A549 (cell line): ENCODE measurements around the gene MATN3. TPM values are rescaled to one million over a fixed set of nuclear protein-coding genes. Genes with fewer than 3 reads are reported as not detected.
"Not testable (repeated sequence)": the region's sequence is repeated elsewhere in the genome, so short reads cannot be mapped to it uniquely, and the experiment has no call there.

ENCODE experiments used
- ATAC-seq, 2 experiments: fragments of 200-7000 bp in 1 of 2; fragments of >200 bp in 1 of 2; cut with Nextera tagmentation in 1 of 2; cut with Tn5 transposase in 1 of 2; 3 replicates each; pipeline versions ENCODE4 v1.8.0 to v1.9.1; 2018 to 2020; ENCODE audit warnings: mild to moderate bottlenecking in 1 of 2, moderate library complexity in 1 of 2
- CTCF ChIA-PET: fragments of 300-600 bp; sonication (Branson Sonifier 250); formaldehyde crosslinking; extraction: SDS; loops from one replicate; lab custom pipeline; 2021; ENCODE audit warnings: antibody characterized with exemption, inconsistent platforms; lab: Yijun Ruan, JAX
- POLR2A ChIA-PET: fragments of 350-600 bp; formaldehyde crosslinking; extraction: SDS; loops from one replicate; lab custom pipeline; 2021; ENCODE audit warnings: antibody characterized with exemption, inconsistent platforms; lab: Yijun Ruan, JAX
- DNase-seq, 2 experiments: peaks; one replicate each; pipeline versions ENCODE4 v3.0.0 to v3.0.0-alpha.2; 2011 to 2016; ENCODE audit warnings: low read depth in 1 of 2, low spot score in 1 of 2
- FAIRE-seq: peaks from 2 replicates; lab custom pipeline; 2011; peaks lifted over from hg19 to GRCh38; lab: Jason Lieb, UNC
- H3K27ac ChIP-seq, 2 experiments: fragments of >200 bp; sonication (Bioruptor Twin); formaldehyde crosslinking; 3 replicates each; pipeline ENCODE4 v1.5.1; 2016 to 2017
- H3K4me1 ChIP-seq: fragments of >200 bp; sonication (Bioruptor Twin); formaldehyde crosslinking; 3 replicates; pipeline ENCODE4 v1.6.1; 2016
- H3K4me2 ChIP-seq: fragments of >200 bp; sonication (Bioruptor Twin); formaldehyde crosslinking; 3 replicates; pipeline ENCODE4 v1.6.1; 2016
- H3K4me3 ChIP-seq: fragments of >200 bp; sonication (Bioruptor Twin); formaldehyde crosslinking; 3 replicates; pipeline ENCODE4 v1.5.1; 2016
- H3K9me3 ChIP-seq: fragments of >200 bp; sonication (Bioruptor Twin); formaldehyde crosslinking; 3 replicates; pipeline ENCODE4 v1.6.1; 2016
- CBX2 ChIP-seq: fragments of 200-600 bp; sonication (generic); IDR thresholded peaks from 2 replicates; pipeline ENCODE4 v1.6.1; 2016; ENCODE audit warnings: low read depth, mild to moderate bottlenecking, borderline replicate concordance
- FOSL2 ChIP-seq, 2 experiments: fragments of 450-650 bp in 1 of 2; fragments of >200 bp in 1 of 2; sonication (Bioruptor Twin) in 1 of 2; formaldehyde crosslinking; IDR thresholded peaks; 2 replicates each; pipeline versions ENCODE4 v1.5.0 to v1.6.1; 2016 to 2020; ENCODE audit warnings: mild to moderate bottlenecking in 1 of 2, moderate library complexity in 1 of 2
- GATA3 ChIP-seq: IDR thresholded peaks from 2 replicates; pipeline ENCODE4 v1.6.1; 2012; ENCODE audit warnings: borderline replicate concordance
- HES2 ChIP-seq: fragments of >200 bp; sonication (Bioruptor Twin); formaldehyde crosslinking; IDR thresholded peaks from 2 replicates; pipeline ENCODE4 v1.6.1; 2016
- KDM1A ChIP-seq: fragments of 200-600 bp; sonication (generic); IDR thresholded peaks from 2 replicates; pipeline ENCODE4 v1.6.1; 2016; ENCODE audit warnings: low read depth, mild to moderate bottlenecking
- MAX ChIP-seq: IDR thresholded peaks from 2 replicates; pipeline ENCODE4 v1.6.1; 2012
- MAZ ChIP-seq: fragments of 150-350 bp; IDR thresholded peaks from 2 replicates; pipeline ENCODE4 v1.6.1; 2014; ENCODE audit warnings: antibody characterized with exemption, low read depth, low read length, borderline replicate concordance
- MYC ChIP-seq: IDR thresholded peaks from 2 replicates; pipeline ENCODE4 v1.6.1; 2012; ENCODE audit warnings: mild to moderate bottlenecking, inconsistent platforms, low read length, improper control_type of control experiment, borderline replicate concordance
- NPAS2 ChIP-seq: fragments of 250-450 bp; sonication (Bioruptor Pico); IDR thresholded peaks from 2 replicates; pipeline ENCODE4 v1.8.0; 2022; ENCODE audit warnings: mild to moderate bottlenecking, moderate library complexity, borderline replicate concordance
- POLR2AphosphoS2 ChIP-seq: conservative IDR thresholded peaks from 2 replicates; pipeline ENCODE4 v1.6.1; 2012; ENCODE audit warnings: low read length, improper control_type of control experiment, inconsistent platforms
- REST ChIP-seq: fragments of 200-600 bp; sonication (generic); IDR thresholded peaks from 2 replicates; pipeline ENCODE4 v1.6.1; 2016; ENCODE audit warnings: antibody characterized with exemption, mild to moderate bottlenecking, moderate library complexity
- RFX5 ChIP-seq: fragments of 450-650 bp; IDR thresholded peaks from 2 replicates; pipeline ENCODE4 v1.7.1; 2014; ENCODE audit warnings: antibody characterized with exemption, mild to moderate bottlenecking, moderate library complexity
- SREBF2 ChIP-seq: fragments of 450-650 bp; IDR thresholded peaks from 2 replicates; pipeline ENCODE4 v1.6.1; 2014; ENCODE audit warnings: mild to moderate bottlenecking, moderate library complexity
- ZC3H11A ChIP-seq: fragments of 450-650 bp; IDR thresholded peaks from 2 replicates; pipeline ENCODE4 v1.6.1; 2014; ENCODE audit warnings: antibody characterized with exemption, mild to moderate bottlenecking
- ZSCAN20 ChIP-seq: fragments of 250-450 bp; sonication (Bioruptor Pico); IDR thresholded peaks from 2 replicates; pipeline ENCODE4 v1.8.0; 2022; ENCODE audit warnings: mild to moderate bottlenecking, moderate library complexity
- WGBS: methylation state at CpG from one replicate; pipeline ENCODE4 v1.1.6; 2017; ENCODE audit errors: missing lambda C conversion rate; 5-methylcytosine and 5-hydroxymethylcytosine counted together
- polyA plus RNA-seq, 4 experiments: library from polyadenylated mRNA; depleted of rRNA in 3 of 4; stranded (reverse); fragments of >200 nt; fragmentation: RNase III in 1 of 4; extraction: RNeasy Plus Mini Kit Qiagen cat#74134 plus additional on column Dnase treatment in 1 of 4; gene quantifications; 2 replicates in 3 of 4; 3 replicates in 1 of 4; pipeline ENCODE4 v1.2.3, GENCODE V29; 2011 to 2017
- TF ChIP-seq, protein P1 (sequence below): IDR thresholded peaks from 2 replicates; pipeline ENCODE4 v1.6.1; 2012

Gene MATN3
- polyA plus RNA-seq, 2 of the 4 experiments (the other 2 are of a cell fraction): 14.2 to 16.8 TPM

DNA sequence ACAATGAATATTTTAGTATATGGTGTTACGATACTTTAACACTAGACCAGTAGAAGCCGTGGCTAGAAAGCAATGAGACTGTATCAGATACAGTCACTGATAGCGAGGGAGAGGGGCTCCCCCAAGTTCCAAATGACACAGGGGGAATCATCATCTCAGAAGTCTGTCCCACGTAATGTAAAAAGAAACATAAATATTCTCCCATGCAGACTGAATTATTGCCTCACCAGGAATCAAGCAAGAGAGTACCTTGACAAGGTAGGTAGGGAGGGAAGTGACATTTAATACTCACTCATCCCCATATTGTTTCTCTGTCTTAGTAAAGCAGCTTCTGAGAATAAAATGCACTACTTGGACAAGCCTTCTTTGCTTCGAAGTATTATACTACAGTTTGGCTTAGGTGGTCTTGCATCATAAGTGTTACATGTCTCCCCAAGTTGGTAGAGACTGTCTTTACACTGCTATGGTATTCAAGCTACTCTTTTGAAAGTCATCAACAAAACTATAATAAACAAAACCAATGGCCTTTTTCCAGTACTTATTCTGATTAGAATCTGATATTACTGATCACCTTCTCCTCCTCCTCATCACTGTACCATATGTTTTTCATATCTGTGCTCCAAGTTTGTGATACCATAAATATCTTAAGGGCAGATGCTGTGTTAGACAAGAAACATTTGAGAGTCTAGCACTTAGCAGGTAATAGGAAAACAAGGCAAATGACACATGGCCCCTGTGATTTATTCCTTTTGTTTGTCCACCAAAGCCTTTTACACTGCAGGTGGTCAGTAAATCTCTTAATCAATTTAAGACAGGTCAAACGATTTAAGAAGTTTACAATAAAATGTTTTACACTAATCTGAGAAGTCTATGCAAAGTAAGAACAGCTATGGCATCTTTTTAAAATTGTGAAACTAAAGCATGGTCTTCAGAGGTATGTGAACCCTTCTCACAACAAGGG is 36.3 kb upstream of the MATN3 start (continued):
- no peak for TF ChIP-seq FOSL2 (IDR thresholded peaks at IDR 0.05)
- no peak for TF ChIP-seq FOSL2 (CRISPR knock-in tag; IDR thresholded peaks at IDR 0.05)
- TF ChIP-seq SREBF2: no peak
- TF ChIP-seq, protein P1, sequence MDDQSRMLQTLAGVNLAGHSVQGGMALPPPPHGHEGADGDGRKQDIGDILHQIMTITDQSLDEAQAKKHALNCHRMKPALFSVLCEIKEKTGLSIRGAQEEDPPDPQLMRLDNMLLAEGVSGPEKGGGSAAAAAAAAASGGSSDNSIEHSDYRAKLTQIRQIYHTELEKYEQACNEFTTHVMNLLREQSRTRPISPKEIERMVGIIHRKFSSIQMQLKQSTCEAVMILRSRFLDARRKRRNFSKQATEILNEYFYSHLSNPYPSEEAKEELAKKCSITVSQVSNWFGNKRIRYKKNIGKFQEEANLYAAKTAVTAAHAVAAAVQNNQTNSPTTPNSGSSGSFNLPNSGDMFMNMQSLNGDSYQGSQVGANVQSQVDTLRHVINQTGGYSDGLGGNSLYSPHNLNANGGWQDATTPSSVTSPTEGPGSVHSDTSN: no peak
- TF ChIP-seq GATA3: no peak
- no peak for TF ChIP-seq ZC3H11A
- TF ChIP-seq NPAS2 (CRISPR knock-in tag): no peak

DNA sequence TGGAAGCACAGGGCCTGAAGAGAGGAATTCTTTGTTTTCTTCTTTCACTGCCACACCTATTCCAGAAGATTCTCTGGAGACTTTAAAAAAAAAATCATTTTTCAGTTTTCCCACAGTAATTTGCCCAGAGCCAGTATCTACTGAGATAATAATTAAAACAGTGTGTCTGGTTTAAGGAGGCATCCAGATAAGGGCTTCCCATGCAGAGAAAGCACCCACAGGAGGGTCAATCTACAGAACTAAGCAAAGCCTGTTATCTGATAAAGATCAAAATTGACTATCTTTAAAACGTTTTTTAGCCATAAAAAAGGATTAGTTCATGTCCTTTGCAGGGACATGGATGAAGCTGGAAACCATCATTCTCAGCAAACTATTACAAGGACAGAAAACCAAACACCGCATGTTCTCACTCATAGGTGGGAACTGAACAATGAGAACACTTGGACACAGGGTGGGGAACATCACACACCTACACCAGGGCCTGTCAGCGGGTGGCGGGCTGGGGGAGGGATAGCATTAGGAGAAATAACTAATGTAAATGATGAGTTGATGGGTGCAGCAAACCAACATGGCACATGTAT is 33.3 kb upstream of the MATN3 start:
- H3K27ac ChIP-seq, H3K4me2 ChIP-seq, H3K9me3 ChIP-seq, ATAC-seq, POLR2A ChIA-PET, H3K4me3 ChIP-seq, DNase-seq, FAIRE-seq: not testable (repeated sequence)
- CTCF ChIA-PET: interaction anchor here (1.1 to 4.3 kb wide), 3 partner anchors 30 to 55 kb away, joined by 3 to 28 read pairs (median 4); no protein-coding TSS in a partner anchor
- 71% methylated on average over 4 of the region's 4 CpGs for WGBS
- H3K4me1 ChIP-seq: peaks cover 38% of the 10 kb centered on the region

DNA sequence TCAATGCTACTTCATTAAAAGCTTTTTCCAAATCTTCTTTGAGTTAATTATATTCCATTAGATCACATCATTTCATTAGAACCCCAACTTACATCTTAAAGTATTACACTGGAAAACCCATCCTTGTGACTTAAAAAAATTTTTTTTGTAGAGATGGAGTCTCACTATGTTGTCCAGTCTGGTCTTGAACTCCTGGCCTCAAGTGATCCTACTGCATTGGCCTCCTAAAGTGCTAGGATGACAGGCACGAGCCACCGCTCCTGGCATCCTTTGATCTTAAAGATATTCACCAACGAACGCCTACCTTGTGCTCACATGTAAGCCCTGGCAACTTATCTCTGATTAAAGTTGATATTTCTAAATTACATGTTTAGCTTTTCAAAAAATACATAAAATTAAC is 32.3 kb upstream of the MATN3 start:
- Histone ChIP-seq H3K4me3 (no peak overlapping the region), H3K27ac (no peak overlapping the region), H3K4me2 (no peak overlapping the region), H3K4me1 (peaks cover 38% of the 10 kb centered on the region), H3K9me3 (no peaks in the 10 kb centered on the region)
- DNase-seq (no peak), ATAC-seq (no peak), FAIRE-seq (no peak)
- TF ChIP-seq CBX2: no peak
- TF ChIP-seq MAX: no peak
- no peak for TF ChIP-seq MYC
- no peak for TF ChIP-seq MAZ
- ChIA-PET CTCF (interaction anchor here (0.7 to 4.3 kb wide), 7 partner anchors 12 to 66 kb away, joined by 3 to 28 read pairs (median 3); no protein-coding TSS in a partner anchor), POLR2A (no interaction called here)
- WGBS: 91% methylated on average over 4 of the region's 4 CpGs

- WGBS: 65% methylated on average over 2 of the region's 2 CpGs
- no peak for FAIRE-seq
- ATAC-seq: 0 out of 6 replicates have a peak, but pooled peaks of 1 of the 2 experiments have one; percentile 27
- H3K4me2 ChIP-seq: no peak overlapping the region
- no peaks in the 10 kb centered on the region for H3K9me3 ChIP-seq
- H3K4me3 ChIP-seq: no peak overlapping the region
- POLR2A ChIA-PET: interaction anchor here (0.8 kb wide), 1 partner anchor 10 kb away, joined by 3 read pairs; the partner anchor contains the start of gene LAPTM4A
- no peak for TF ChIP-seq REST
- no peak for TF ChIP-seq KDM1A
- no peak for TF ChIP-seq MAZ
- TF ChIP-seq, protein P1: no peak
- TF ChIP-seq RFX5: no peak
- TF ChIP-seq ZSCAN20: no peak
- TF ChIP-seq POLR2AphosphoS2: no peak
- TF ChIP-seq HES2: no peak
- no peak for TF ChIP-seq ZC3H11A
- H3K4me1 ChIP-seq: peaks cover 18% of the 10 kb centered on the region; the same call in 2 of the 3 replicates
- DNase-seq: no peak
- H3K27ac ChIP-seq: no peak overlapping the region
- CTCF ChIA-PET: interaction anchor here (1.4 to 4.3 kb wide), 3 partner anchors 8 to 93 kb away, joined by 3 to 28 read pairs (median 14); no protein-coding TSS in a partner anchor
These were observed 30.1 kb upstream of the MATN3 start for GRCh38 chr2:20042531-20042930.
